ENCODE results near the gene NR0B2. TPM values are rescaled to one million over a fixed set of nuclear protein-coding genes. Genes with fewer than 3 reads are reported as not detected.

The NR0B2 gene
- total and polyA plus RNA-seq, 2 of the 13 experiments (the other 11 are each of a cell fraction or from before 2014, with no cell fraction given), result 72.5 to 133 TPM

- TF ChIP-seq ZBTB37 (CRISPR knock-in tag; IDR thresholded peaks at IDR 0.05), result no peak
- TF ChIP-seq ZFP1 (CRISPR knock-in tag; IDR thresholded peaks at IDR 0.05), result no peak
- TF ChIP-seq BCL6 (CRISPR knock-in tag; IDR thresholded peaks at IDR 0.05), result peak; percentile 33; the same call in 1 of the 2 replicates
- no peak for TF ChIP-seq USF2 (IDR thresholded peaks at IDR 0.05; ENCODE audit: low read depth, low read length)
- peak; percentile 59; the same call in 1 of the 2 replicates for TF ChIP-seq USF2 (CRISPR knock-in tag; IDR thresholded peaks at IDR 0.05; ENCODE audit: borderline replicate concordance)
- no peak for TF ChIP-seq ZBTB46 (CRISPR knock-in tag; IDR thresholded peaks at IDR 0.05; ENCODE audit: borderline replicate concordance)
- TF ChIP-seq HDAC1 (CRISPR knock-in tag; IDR thresholded peaks at IDR 0.05), result peak; percentile 89
- TF ChIP-seq ZNF30 (CRISPR knock-in tag; IDR thresholded peaks at IDR 0.05), result peak; percentile 19; the same call in 1 of the 2 replicates
- TF ChIP-seq JARID2 (CRISPR knock-in tag; IDR thresholded peaks at IDR 0.05; ENCODE audit: insufficient replicate concordance), result no peak
- TF ChIP-seq BRD4 (CRISPR knock-in tag; IDR thresholded peaks at IDR 0.05), result no peak; the same call in none of the 2 replicates
- no peak; the same call in 1 of the 2 replicates for TF ChIP-seq ELF3 (CRISPR knock-in tag; IDR thresholded peaks at IDR 0.05)
- TF ChIP-seq SP4 (CRISPR knock-in tag; IDR thresholded peaks at IDR 0.05), result peak; percentile 60; the same call in 1 of the 2 replicates
- no peak for TF ChIP-seq ELK4 (CRISPR knock-in tag; IDR thresholded peaks at IDR 0.05; ENCODE audit: borderline replicate concordance)
- no peak for TF ChIP-seq ZNF33A (CRISPR knock-in tag; IDR thresholded peaks at IDR 0.05; ENCODE audit: borderline replicate concordance)
- TF ChIP-seq ZNF343 (CRISPR knock-in tag; IDR thresholded peaks at IDR 0.05), result peak; percentile 90; the same call in 1 of the 2 replicates
- peak; percentile 87; the same call in 1 of the 2 replicates for TF ChIP-seq KDM4B (CRISPR knock-in tag; IDR thresholded peaks at IDR 0.05)
- TF ChIP-seq HNF4A (CRISPR knock-in tag; IDR thresholded peaks at IDR 0.05), result 0 out of 2 replicates have a peak, but pooled peaks have one; percentile 15
- no peak; the same call in 1 of the 2 replicates for TF ChIP-seq ZNF660 (CRISPR knock-in tag; IDR thresholded peaks at IDR 0.05; ENCODE audit: borderline replicate concordance, low read depth)
- TF ChIP-seq SATB2 (CRISPR knock-in tag; IDR thresholded peaks at IDR 0.05), result 0 out of 2 replicates have a peak, but pooled peaks have one; percentile 83
- TF ChIP-seq FOXO1 (CRISPR knock-in tag; IDR thresholded peaks at IDR 0.05), result no peak
- peak; percentile 85 for TF ChIP-seq NRL (CRISPR knock-in tag; IDR thresholded peaks at IDR 0.05; ENCODE audit: borderline replicate concordance)
Measured at GRCh38 chr1:26889551-26890466, 24.0 kb downstream of the NR0B2 start, which contains the start of gene GPN2 (continued).

Data from HepG2 (cell line).